ENCODE data around the gene NEDD9. TPM values are rescaled to one million over a fixed set of nuclear protein-coding genes. Genes with fewer than 3 reads are reported as not detected.
A peak's percentile ranks its signal among the peaks of the same experiment; 100 is the strongest.

NEDD9 gene, protein sequence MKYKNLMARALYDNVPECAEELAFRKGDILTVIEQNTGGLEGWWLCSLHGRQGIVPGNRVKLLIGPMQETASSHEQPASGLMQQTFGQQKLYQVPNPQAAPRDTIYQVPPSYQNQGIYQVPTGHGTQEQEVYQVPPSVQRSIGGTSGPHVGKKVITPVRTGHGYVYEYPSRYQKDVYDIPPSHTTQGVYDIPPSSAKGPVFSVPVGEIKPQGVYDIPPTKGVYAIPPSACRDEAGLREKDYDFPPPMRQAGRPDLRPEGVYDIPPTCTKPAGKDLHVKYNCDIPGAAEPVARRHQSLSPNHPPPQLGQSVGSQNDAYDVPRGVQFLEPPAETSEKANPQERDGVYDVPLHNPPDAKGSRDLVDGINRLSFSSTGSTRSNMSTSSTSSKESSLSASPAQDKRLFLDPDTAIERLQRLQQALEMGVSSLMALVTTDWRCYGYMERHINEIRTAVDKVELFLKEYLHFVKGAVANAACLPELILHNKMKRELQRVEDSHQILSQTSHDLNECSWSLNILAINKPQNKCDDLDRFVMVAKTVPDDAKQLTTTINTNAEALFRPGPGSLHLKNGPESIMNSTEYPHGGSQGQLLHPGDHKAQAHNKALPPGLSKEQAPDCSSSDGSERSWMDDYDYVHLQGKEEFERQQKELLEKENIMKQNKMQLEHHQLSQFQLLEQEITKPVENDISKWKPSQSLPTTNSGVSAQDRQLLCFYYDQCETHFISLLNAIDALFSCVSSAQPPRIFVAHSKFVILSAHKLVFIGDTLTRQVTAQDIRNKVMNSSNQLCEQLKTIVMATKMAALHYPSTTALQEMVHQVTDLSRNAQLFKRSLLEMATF
- polyA plus RNA-seq (2013, experiment 1 of 2) = 9.6 TPM
- polyA plus RNA-seq (2013, experiment 2 of 2) = 9.5 TPM

DNA sequence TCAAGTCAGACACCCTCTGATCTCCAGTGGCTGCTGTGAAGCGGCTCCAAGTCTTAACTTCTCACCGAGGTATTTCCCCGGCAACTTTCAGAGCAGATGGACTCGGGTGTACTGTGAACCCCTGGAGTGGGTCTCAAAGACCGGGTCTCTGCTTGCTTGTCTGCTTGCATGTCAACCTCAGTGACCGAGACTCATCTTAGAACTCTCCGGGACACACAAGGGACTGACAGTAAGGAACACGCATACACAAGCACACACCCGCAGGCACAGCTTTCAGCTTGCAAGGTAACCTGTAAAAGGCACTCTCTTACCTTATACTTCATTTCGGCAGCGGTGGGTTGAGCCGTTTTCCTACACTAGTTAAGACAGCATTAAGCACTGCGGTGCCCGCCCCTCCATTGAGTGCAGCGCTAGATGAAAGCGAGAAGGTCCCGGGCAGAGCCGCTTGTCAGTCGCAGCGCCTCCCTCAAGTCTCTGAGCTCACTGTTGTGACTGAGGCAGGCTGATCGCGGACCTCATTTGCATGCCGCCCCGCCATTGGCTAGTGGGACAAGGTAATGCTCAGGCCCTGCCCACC, at the start of gene NEDD9:
Gene NEDD9, minus strand, starts transcription at position 476 of the 577 bp plus-strand sequence. Its CDS starts 153 bp downstream, at position 323.
- no peak within 1 kb of the TSS for H2BK15ac ChIP-seq (replicated peaks; ENCODE audit: low read depth)
- peak within 1 kb of the TSS; percentile 85 for H3K9ac ChIP-seq (ENCODE audit: low read length)
- no peaks in the 10 kb centered on the region for H3K36me3 ChIP-seq (ENCODE audit: control insufficient read depth, insufficient read depth, low read length)
- no CpG with 5 or more reads among the region's 24 CpGs for WGBS (ENCODE audit: extremely low coverage, insufficient coverage, low lambda C conversion rate)
- no peak within 1 kb of the TSS for H3K4ac ChIP-seq (ENCODE audit: low read depth, low read length)
- DNase-seq = peak; percentile 99
- H3K56ac ChIP-seq (ENCODE audit: low read length) = peak within 1 kb of the TSS; percentile 90
- peak within 1 kb of the TSS; percentile 80 for H2BK5ac ChIP-seq (ENCODE audit: low read length)
- H2BK120ac ChIP-seq (ENCODE audit: low read depth, low read length) = no peak within 1 kb of the TSS
- peak within 1 kb of the TSS; percentile 85 for H3K18ac ChIP-seq (ENCODE audit: low read length)
- H3K79me1 ChIP-seq (ENCODE audit: low read length) = peaks cover 2% of the 10 kb centered on the region
- no peak within 1 kb of the TSS for H4K5ac ChIP-seq (ENCODE audit: low read length)
- H3K79me2 ChIP-seq (ENCODE audit: control insufficient read depth, insufficient read depth, low read length) = peaks cover 1% of the 10 kb centered on the region
- H3K27me3 ChIP-seq (ENCODE audit: insufficient read depth, low read length, poor library complexity) = no peaks in the 10 kb centered on the region
- peak within 1 kb of the TSS; percentile 87 for H3K27ac ChIP-seq (ENCODE audit: low read depth, low read length)
- H3K23ac ChIP-seq (ENCODE audit: low read length) = no peak within 1 kb of the TSS
- H3K4me1 ChIP-seq (ENCODE audit: control insufficient read depth, low read depth, low read length) = peaks cover 11% of the 10 kb centered on the region
- peak within 1 kb of the TSS; percentile 85 for H3K4me3 ChIP-seq (ENCODE audit: low read length)
- no peak within 1 kb of the TSS for H4K8ac ChIP-seq (ENCODE audit: low read depth, low read length)
- peak within 1 kb of the TSS; percentile 98 for H3K4me2 ChIP-seq (ENCODE audit: low read length)
- H2AK5ac ChIP-seq (ENCODE audit: low read length) = peak within 1 kb of the TSS; percentile 32

DNA sequence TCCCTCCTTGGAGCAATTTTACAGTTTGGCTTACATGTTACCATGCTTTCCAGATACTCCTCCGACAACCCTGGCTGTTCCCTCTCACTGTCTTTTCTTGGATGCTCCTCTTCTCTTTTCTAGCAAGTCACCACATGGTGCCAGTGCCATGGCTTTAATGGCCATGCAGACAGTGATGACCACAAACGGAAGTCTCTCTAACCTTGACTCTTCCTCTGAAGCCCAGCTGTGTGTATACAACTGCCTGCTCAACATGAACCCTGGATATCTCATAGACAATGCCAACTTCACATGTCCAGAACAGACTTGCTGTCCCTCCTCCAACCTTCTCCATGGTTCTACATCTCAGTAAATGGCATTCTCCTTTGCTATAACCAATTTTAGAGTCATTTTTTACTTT, 49.8 kb upstream of the NEDD9 start:
- Histone ChIP-seq H3K4me3 (ENCODE audit: low read length) (no peak overlapping the region), H3K4ac (ENCODE audit: low read depth, low read length) (no peak overlapping the region), H4K5ac (ENCODE audit: low read length) (no peak overlapping the region), H3K56ac (ENCODE audit: low read length) (no peak overlapping the region), H3K79me2 (ENCODE audit: control insufficient read depth, insufficient read depth, low read length) (no peaks in the 10 kb centered on the region), H2BK5ac (ENCODE audit: low read length) (no peak overlapping the region), H3K4me2 (ENCODE audit: low read length) (no peak overlapping the region), H2AK5ac (ENCODE audit: low read length) (no peak overlapping the region), H3K4me1 (ENCODE audit: control insufficient read depth, low read depth, low read length) (peaks cover 10% of the 10 kb centered on the region), H3K27me3 (ENCODE audit: insufficient read depth, low read length, poor library complexity) (no peaks in the 10 kb centered on the region), H3K18ac (ENCODE audit: low read length) (no peak overlapping the region), H2BK120ac (ENCODE audit: low read depth, low read length) (no peak overlapping the region), H2BK15ac (replicated peaks; ENCODE audit: low read depth) (no peak overlapping the region), H4K8ac (ENCODE audit: low read depth, low read length) (no peak overlapping the region), H3K79me1 (ENCODE audit: low read length) (no peaks in the 10 kb centered on the region), H3K9ac (ENCODE audit: low read length) (no peak overlapping the region), H3K23ac (ENCODE audit: low read length) (no peak overlapping the region), H3K27ac (ENCODE audit: low read depth, low read length) (no peak overlapping the region), H3K36me3 (ENCODE audit: control insufficient read depth, insufficient read depth, low read length) (no peaks in the 10 kb centered on the region)
- DNase-seq = no peak
- WGBS (ENCODE audit: extremely low coverage, insufficient coverage, low lambda C conversion rate) = no CpG with 5 or more reads among the region's 2 CpGs

DNA sequence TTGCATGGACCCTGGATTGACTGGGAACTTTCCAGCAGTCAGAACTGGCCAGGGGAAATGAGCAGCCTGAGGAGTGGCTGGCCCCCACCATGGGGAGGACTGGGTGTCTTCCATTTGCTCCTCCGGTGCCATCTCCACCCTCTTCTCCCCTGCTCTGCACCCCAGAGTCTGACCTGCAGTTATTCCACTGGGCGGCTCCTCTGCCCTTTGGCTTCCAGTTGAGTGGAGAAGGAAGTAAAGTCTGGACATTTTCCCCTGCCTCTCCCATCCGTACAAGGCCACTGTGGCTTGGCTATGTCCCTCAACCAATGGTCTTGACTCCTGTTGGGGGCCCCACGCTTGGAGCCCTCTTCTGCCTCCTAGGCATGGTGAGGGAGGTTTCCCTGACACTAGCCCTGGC, 47.9 kb upstream of the NEDD9 start:
- Histone ChIP-seq H2BK120ac (ENCODE audit: low read depth, low read length) (no peak overlapping the region), H3K27ac (ENCODE audit: low read depth, low read length) (no peak overlapping the region), H3K56ac (ENCODE audit: low read length) (no peak overlapping the region), H2AK5ac (ENCODE audit: low read length) (no peak overlapping the region), H3K36me3 (ENCODE audit: control insufficient read depth, insufficient read depth, low read length) (no peaks in the 10 kb centered on the region), H4K8ac (ENCODE audit: low read depth, low read length) (no peak overlapping the region), H3K27me3 (ENCODE audit: insufficient read depth, low read length, poor library complexity) (no peaks in the 10 kb centered on the region), H3K4me2 (ENCODE audit: low read length) (no peak overlapping the region), H3K18ac (ENCODE audit: low read length) (no peak overlapping the region), H3K9ac (ENCODE audit: low read length) (no peak overlapping the region), H3K4me3 (ENCODE audit: low read length) (no peak overlapping the region), H3K79me1 (ENCODE audit: low read length) (no peaks in the 10 kb centered on the region), H3K4ac (ENCODE audit: low read depth, low read length) (no peak overlapping the region), H4K5ac (ENCODE audit: low read length) (no peak overlapping the region), H3K23ac (ENCODE audit: low read length) (no peak overlapping the region), H3K4me1 (ENCODE audit: control insufficient read depth, low read depth, low read length) (peaks cover 14% of the 10 kb centered on the region), H2BK5ac (ENCODE audit: low read length) (no peak overlapping the region), H2BK15ac (replicated peaks; ENCODE audit: low read depth) (no peak overlapping the region), H3K79me2 (ENCODE audit: control insufficient read depth, insufficient read depth, low read length) (no peaks in the 10 kb centered on the region)
- WGBS (ENCODE audit: extremely low coverage, insufficient coverage, low lambda C conversion rate) = no CpG with 5 or more reads among the region's 4 CpGs
- no peak for DNase-seq

DNA sequence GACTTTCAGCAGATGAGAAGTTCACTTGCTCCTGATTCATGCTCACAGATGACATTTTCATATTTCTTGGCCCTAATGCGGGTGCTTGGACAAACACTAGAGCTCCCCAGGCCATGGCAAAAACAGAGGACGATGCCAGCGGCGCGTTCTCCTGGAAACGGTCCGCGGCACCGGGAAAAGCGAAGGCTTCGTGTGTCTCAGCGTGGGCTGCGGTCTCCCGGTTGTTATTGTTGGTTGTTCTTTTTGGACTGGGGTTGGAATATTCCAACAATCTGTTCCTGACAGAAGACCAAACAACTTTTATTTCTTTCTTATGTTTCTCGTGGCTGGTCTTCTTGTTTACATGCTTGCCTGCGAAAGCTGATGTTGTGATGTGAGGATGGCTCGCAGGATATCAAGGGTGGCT, 46.8 kb upstream of the NEDD9 start:
- H3K56ac ChIP-seq (ENCODE audit: low read length) = no peak overlapping the region

GRCh38 chr6:11278207-11278559, 45.7 kb upstream of the NEDD9 start:
- Histone ChIP-seq H3K27ac (ENCODE audit: low read depth, low read length) (peak overlapping the region; percentile 36), H3K4ac (ENCODE audit: low read depth, low read length) (peak overlapping the region; percentile 7)
- no CpG with 5 or more reads among the region's 6 CpGs for WGBS (ENCODE audit: extremely low coverage, insufficient coverage, low lambda C conversion rate)

More for the DNA sequence above, 46.8 kb upstream of the NEDD9 start:
- no CpG with 5 or more reads among the region's 17 CpGs for WGBS (ENCODE audit: extremely low coverage, insufficient coverage, low lambda C conversion rate)
- H3K27me3 ChIP-seq (ENCODE audit: insufficient read depth, low read length, poor library complexity) = no peaks in the 10 kb centered on the region
- H3K4me1 ChIP-seq (ENCODE audit: control insufficient read depth, low read depth, low read length) = peaks cover 14% of the 10 kb centered on the region
- H2BK120ac ChIP-seq (ENCODE audit: low read depth, low read length) = no peak overlapping the region
- H3K4ac ChIP-seq (ENCODE audit: low read depth, low read length) = no peak overlapping the region
- no peak overlapping the region for H3K18ac ChIP-seq (ENCODE audit: low read length)
- H3K27ac ChIP-seq (ENCODE audit: low read depth, low read length) = no peak overlapping the region
- no peak overlapping the region for H3K23ac ChIP-seq (ENCODE audit: low read length)
- no peak overlapping the region for H4K8ac ChIP-seq (ENCODE audit: low read depth, low read length)
- no peak overlapping the region for H2AK5ac ChIP-seq (ENCODE audit: low read length)
- no peak overlapping the region for H3K9ac ChIP-seq (ENCODE audit: low read length)
- H3K36me3 ChIP-seq (ENCODE audit: control insufficient read depth, insufficient read depth, low read length) = no peaks in the 10 kb centered on the region
- H3K79me2 ChIP-seq (ENCODE audit: control insufficient read depth, insufficient read depth, low read length) = no peaks in the 10 kb centered on the region
- no peak for DNase-seq
- no peak overlapping the region for H4K5ac ChIP-seq (ENCODE audit: low read length)
- H3K4me2 ChIP-seq (ENCODE audit: low read length) = no peak overlapping the region
- no peak overlapping the region for H2BK5ac ChIP-seq (ENCODE audit: low read length)
- H3K4me3 ChIP-seq (ENCODE audit: low read length) = no peak overlapping the region
- H2BK15ac ChIP-seq (replicated peaks; ENCODE audit: low read depth) = no peak overlapping the region
- H3K79me1 ChIP-seq (ENCODE audit: low read length) = no peaks in the 10 kb centered on the region

More at GRCh38 chr6:11278207-11278559, 45.7 kb upstream of the NEDD9 start:
- no peak overlapping the region for H3K4me2 ChIP-seq (ENCODE audit: low read length)
- no peak overlapping the region for H3K4me3 ChIP-seq (ENCODE audit: low read length)
- no peak overlapping the region for H2BK15ac ChIP-seq (replicated peaks; ENCODE audit: low read depth)
- H3K56ac ChIP-seq (ENCODE audit: low read length) = peak overlapping the region; percentile 78
- peaks cover 14% of the 10 kb centered on the region for H3K4me1 ChIP-seq (ENCODE audit: control insufficient read depth, low read depth, low read length)
- H3K27me3 ChIP-seq (ENCODE audit: insufficient read depth, low read length, poor library complexity) = no peaks in the 10 kb centered on the region
- no peak overlapping the region for H3K23ac ChIP-seq (ENCODE audit: low read length)
- H3K18ac ChIP-seq (ENCODE audit: low read length) = peak overlapping the region; percentile 61
- no peaks in the 10 kb centered on the region for H3K79me2 ChIP-seq (ENCODE audit: control insufficient read depth, insufficient read depth, low read length)
- H3K79me1 ChIP-seq (ENCODE audit: low read length) = no peaks in the 10 kb centered on the region
- H2BK120ac ChIP-seq (ENCODE audit: low read depth, low read length) = no peak overlapping the region
- no peak overlapping the region for H4K5ac ChIP-seq (ENCODE audit: low read length)
- DNase-seq = no peak
- H4K8ac ChIP-seq (ENCODE audit: low read depth, low read length) = no peak overlapping the region
- H2AK5ac ChIP-seq (ENCODE audit: low read length) = peak overlapping the region; percentile 1
- H3K36me3 ChIP-seq (ENCODE audit: control insufficient read depth, insufficient read depth, low read length) = no peaks in the 10 kb centered on the region
- peak overlapping the region; percentile 91 for H2BK5ac ChIP-seq (ENCODE audit: low read length)
- peak overlapping the region; percentile 20 for H3K9ac ChIP-seq (ENCODE audit: low read length)

Data from mesendoderm (in vitro differentiated cells).